Neural cell (in vitro differentiated cells): ENCODE results near the gene DGKD.

ENCODE experiments used
- RAD21 ChIP-seq: fragments of 450-650 bp; conservative IDR thresholded peaks from 2 replicates; pipeline ENCODE4 v1.6.1; 2014; ENCODE audit warnings: antibody characterized with exemption, mild to moderate bottlenecking, moderate library complexity
- SMC3 ChIP-seq: fragments of 450-650 bp; conservative IDR thresholded peaks from 2 replicates; pipeline ENCODE4 v1.6.1; 2014; ENCODE audit warnings: antibody characterized with exemption, mild to moderate bottlenecking, moderate library complexity; ENCODE audit not compliant: poor library complexity
- TAF1 ChIP-seq: IDR thresholded peaks from 2 replicates; pipeline ENCODE4 v1.6.1; 2012; ENCODE audit warnings: low read depth
- TF ChIP-seq, protein P1 (sequence below): fragments of 450-650 bp; IDR thresholded peaks from 2 replicates; pipeline ENCODE4 v1.5.1; 2014; ENCODE audit warnings: antibody characterized with exemption, mild to moderate bottlenecking, moderate library complexity; ENCODE audit not compliant: poor library complexity, severe bottlenecking
- TF ChIP-seq, protein P2 (sequence below): IDR thresholded peaks from 2 replicates; pipeline ENCODE4 v1.6.1; 2012; ENCODE audit warnings: borderline replicate concordance

- TF ChIP-seq RAD21: no peak
- TF ChIP-seq, protein P1, sequence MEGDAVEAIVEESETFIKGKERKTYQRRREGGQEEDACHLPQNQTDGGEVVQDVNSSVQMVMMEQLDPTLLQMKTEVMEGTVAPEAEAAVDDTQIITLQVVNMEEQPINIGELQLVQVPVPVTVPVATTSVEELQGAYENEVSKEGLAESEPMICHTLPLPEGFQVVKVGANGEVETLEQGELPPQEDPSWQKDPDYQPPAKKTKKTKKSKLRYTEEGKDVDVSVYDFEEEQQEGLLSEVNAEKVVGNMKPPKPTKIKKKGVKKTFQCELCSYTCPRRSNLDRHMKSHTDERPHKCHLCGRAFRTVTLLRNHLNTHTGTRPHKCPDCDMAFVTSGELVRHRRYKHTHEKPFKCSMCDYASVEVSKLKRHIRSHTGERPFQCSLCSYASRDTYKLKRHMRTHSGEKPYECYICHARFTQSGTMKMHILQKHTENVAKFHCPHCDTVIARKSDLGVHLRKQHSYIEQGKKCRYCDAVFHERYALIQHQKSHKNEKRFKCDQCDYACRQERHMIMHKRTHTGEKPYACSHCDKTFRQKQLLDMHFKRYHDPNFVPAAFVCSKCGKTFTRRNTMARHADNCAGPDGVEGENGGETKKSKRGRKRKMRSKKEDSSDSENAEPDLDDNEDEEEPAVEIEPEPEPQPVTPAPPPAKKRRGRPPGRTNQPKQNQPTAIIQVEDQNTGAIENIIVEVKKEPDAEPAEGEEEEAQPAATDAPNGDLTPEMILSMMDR: no peak
- TF ChIP-seq, protein P2, sequence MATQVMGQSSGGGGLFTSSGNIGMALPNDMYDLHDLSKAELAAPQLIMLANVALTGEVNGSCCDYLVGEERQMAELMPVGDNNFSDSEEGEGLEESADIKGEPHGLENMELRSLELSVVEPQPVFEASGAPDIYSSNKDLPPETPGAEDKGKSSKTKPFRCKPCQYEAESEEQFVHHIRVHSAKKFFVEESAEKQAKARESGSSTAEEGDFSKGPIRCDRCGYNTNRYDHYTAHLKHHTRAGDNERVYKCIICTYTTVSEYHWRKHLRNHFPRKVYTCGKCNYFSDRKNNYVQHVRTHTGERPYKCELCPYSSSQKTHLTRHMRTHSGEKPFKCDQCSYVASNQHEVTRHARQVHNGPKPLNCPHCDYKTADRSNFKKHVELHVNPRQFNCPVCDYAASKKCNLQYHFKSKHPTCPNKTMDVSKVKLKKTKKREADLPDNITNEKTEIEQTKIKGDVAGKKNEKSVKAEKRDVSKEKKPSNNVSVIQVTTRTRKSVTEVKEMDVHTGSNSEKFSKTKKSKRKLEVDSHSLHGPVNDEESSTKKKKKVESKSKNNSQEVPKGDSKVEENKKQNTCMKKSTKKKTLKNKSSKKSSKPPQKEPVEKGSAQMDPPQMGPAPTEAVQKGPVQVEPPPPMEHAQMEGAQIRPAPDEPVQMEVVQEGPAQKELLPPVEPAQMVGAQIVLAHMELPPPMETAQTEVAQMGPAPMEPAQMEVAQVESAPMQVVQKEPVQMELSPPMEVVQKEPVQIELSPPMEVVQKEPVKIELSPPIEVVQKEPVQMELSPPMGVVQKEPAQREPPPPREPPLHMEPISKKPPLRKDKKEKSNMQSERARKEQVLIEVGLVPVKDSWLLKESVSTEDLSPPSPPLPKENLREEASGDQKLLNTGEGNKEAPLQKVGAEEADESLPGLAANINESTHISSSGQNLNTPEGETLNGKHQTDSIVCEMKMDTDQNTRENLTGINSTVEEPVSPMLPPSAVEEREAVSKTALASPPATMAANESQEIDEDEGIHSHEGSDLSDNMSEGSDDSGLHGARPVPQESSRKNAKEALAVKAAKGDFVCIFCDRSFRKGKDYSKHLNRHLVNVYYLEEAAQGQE: no peak
- TF ChIP-seq SMC3: no peak
- TF ChIP-seq TAF1: no peak
These were observed 46.7 kb downstream of the DGKD start for GRCh38 chr2:233400961-233401360.
